ENCODE data around the gene CIITA. TPM values are rescaled to one million over a fixed set of nuclear protein-coding genes. Genes with fewer than 3 reads are reported as not detected.
A peak's percentile ranks its signal among the peaks of the same experiment; 100 is the strongest.
"Not testable (repeated sequence)": the region's sequence is repeated elsewhere in the genome, so short reads cannot be mapped to it uniquely, and the experiment has no call there.

Gene CIITA
- total and polyA plus RNA-seq, 10 of the 15 experiments (the other 5 are each of a cell fraction or from before 2014, with no cell fraction given), result 11.5 to 145 (median 49.7) TPM

GRCh38 chr16:10929097-10929496 lies 52.1 kb downstream of the CIITA start:
- H3K27ac ChIP-seq (ENCODE audit: control insufficient read depth, insufficient read depth); H3K4me1 ChIP-seq (ENCODE audit: control insufficient read depth, insufficient read depth, low read length); ATAC-seq; H3K9me3 ChIP-seq (replicated peaks; ENCODE audit: control insufficient read depth, insufficient read depth, low read length); H3K27me3 ChIP-seq (replicated peaks in 1 of 2; ENCODE audit: control insufficient read depth in 2 of 2, insufficient read depth in 2 of 2, low read length in 1 of 2); H3K36me3 ChIP-seq (ENCODE audit: control insufficient read depth in 2 of 2, insufficient read depth in 2 of 2, low read length in 1 of 2); H4K20me1 ChIP-seq (ENCODE audit: control insufficient read depth, insufficient read depth); in situ Hi-C loops (cut with MboI); DNase-seq (ENCODE audit: low read depth, low spot score); H3K79me2 ChIP-seq (ENCODE audit: control insufficient read depth, insufficient read depth, low read length); POLR2A ChIA-PET; intact Hi-C loops (cut with micrococcal nuclease; ENCODE audit: unreplicated experiment); H3K9ac ChIP-seq (ENCODE audit: control insufficient read depth, insufficient read depth, low read length); H2AFZ ChIP-seq (ENCODE audit: control insufficient read depth, low read depth, low read length); H3K4me2 ChIP-seq (ENCODE audit: control insufficient read depth, insufficient read depth); FAIRE-seq; RAD21 ChIA-PET (ENCODE audit: unreplicated experiment); SMC1A ChIA-PET (ENCODE audit: uncharacterized antibody, unreplicated experiment); H3K4me3 ChIP-seq: not testable (repeated sequence)
- CTCF ChIA-PET, result interaction anchor here (0.7 to 0.8 kb wide), 2 partner anchors 10 to 408 kb away, joined by 3 read pairs; no protein-coding TSS in a partner anchor
- peak; percentile 39; the same call in 1 of the 2 replicates for TF ChIP-seq POLR2A (IDR thresholded peaks at IDR 0.05; ENCODE audit: low read depth, low read length)
- 0 out of 2 replicates have a peak, but pooled peaks have one; percentile 9 for TF ChIP-seq MTA3 (IDR thresholded peaks at IDR 0.05; ENCODE audit: borderline replicate concordance, low read length)
- TF ChIP-seq POLR2AphosphoS5 (IDR thresholded peaks at IDR 0.05; ENCODE audit: low read length), result 0 out of 2 replicates have a peak, but pooled peaks have one; percentile 9
- 0 out of 2 replicates have a peak, but pooled peaks have one; percentile 3 for TF ChIP-seq FOXM1 (IDR thresholded peaks at IDR 0.05; ENCODE audit: low read depth, low read length)
- TSS peak; percentile 8 for BruUV-seq (replicated peaks)
- WGBS (ENCODE audit: insufficient coverage, insufficient replicate concordance, low lambda C conversion rate, missing lambda C conversion rate), result 52% methylated on average over 12 of the region's 12 CpGs

- Histone ChIP-seq H3K4me3 (no peak overlapping the region), H3K79me2 (ENCODE audit: control insufficient read depth, insufficient read depth, low read length) (peaks cover 6% of the 10 kb centered on the region), H3K9me3 (replicated peaks; ENCODE audit: control insufficient read depth, insufficient read depth, low read length) (no peaks in the 10 kb centered on the region), H2AFZ (ENCODE audit: control insufficient read depth, low read depth, low read length) (no peak overlapping the region), H3K36me3 (ENCODE audit: control insufficient read depth in 2 of 2, insufficient read depth in 2 of 2, low read length in 1 of 2) (peaks cover 2 to 3% of the 10 kb centered on the region in 2 experiments; a peak in 3 of 4 replicates), H4K20me1 (ENCODE audit: control insufficient read depth, insufficient read depth) (no peaks in the 10 kb centered on the region; the same call in 1 of the 2 replicates), H3K27me3 (replicated peaks in 1 of 2; ENCODE audit: control insufficient read depth in 2 of 2, insufficient read depth in 2 of 2, low read length in 1 of 2) (no peaks in the 10 kb centered on the region), H3K4me1 (ENCODE audit: control insufficient read depth, insufficient read depth, low read length) (peaks cover 3% of the 10 kb centered on the region), H3K9ac (ENCODE audit: control insufficient read depth, insufficient read depth, low read length) (no peak overlapping the region), H3K27ac (ENCODE audit: control insufficient read depth, insufficient read depth) (no peak overlapping the region), H3K4me2 (ENCODE audit: control insufficient read depth, insufficient read depth) (no peak overlapping the region)
- FAIRE-seq (no peak), DNase-seq (ENCODE audit: low read depth, low spot score) (no peak), ATAC-seq (peak; percentile 4; the same call in 2 of the 3 replicates)
- WGBS (ENCODE audit: insufficient coverage, insufficient replicate concordance, low lambda C conversion rate, missing lambda C conversion rate), result 57% methylated on average over 15 of the region's 15 CpGs
- no TSS peak for BruUV-seq (replicated peaks)
- ChIA-PET CTCF (interaction anchor here (0.6 to 1.1 kb wide), 3 partner anchors 11 to 191 kb away, joined by 3 to 5 read pairs (median 3); no protein-coding TSS in a partner anchor), RAD21 (ENCODE audit: unreplicated experiment) (interaction anchor here (0.5 to 0.8 kb wide), 2 partner anchors 20 to 67 kb away, joined by 3 to 7 read pairs; no protein-coding TSS in a partner anchor), POLR2A (interaction anchor here (1.2 kb wide), 2 partner anchors 8 to 24 kb away, joined by 3 to 4 read pairs; no protein-coding TSS in a partner anchor), SMC1A (ENCODE audit: uncharacterized antibody, unreplicated experiment) (interaction anchor here (0.7 to 1.2 kb wide), 3 partner anchors 8 to 38 kb away, joined by 3 read pairs; no protein-coding TSS in a partner anchor)
- in situ Hi-C loops (cut with MboI) (no loop called here), intact Hi-C loops (cut with micrococcal nuclease; ENCODE audit: unreplicated experiment) (no loop called here)
- peak; percentile 85 for TF ChIP-seq MTA3 (IDR thresholded peaks at IDR 0.05; ENCODE audit: borderline replicate concordance, low read length)
- no peak for TF ChIP-seq YBX1 (IDR thresholded peaks at IDR 0.05)
- no peak for TF ChIP-seq SREBF1 (IDR thresholded peaks at IDR 0.05; ENCODE audit: low read length)
- peak; percentile 68; the same call in 1 of the 2 replicates for TF ChIP-seq POLR2A (IDR thresholded peaks at IDR 0.05; ENCODE audit: low read depth, low read length)
- TF ChIP-seq CUX1 (IDR thresholded peaks at IDR 0.05; ENCODE audit: insufficient replicate concordance, low read depth, low read length), result no peak
- TF ChIP-seq IRF3 (IDR thresholded peaks at IDR 0.05), result no peak
- TF ChIP-seq STAT3 (IDR thresholded peaks at IDR 0.05; ENCODE audit: low read depth, low read length), result no peak
These were observed 53.1 kb downstream of the CIITA start for GRCh38 chr16:10929853-10930754.
